Dermis lymphatic vessel endothelial cell (primary cell): ENCODE measurements around the gene BEST4. TPM values are rescaled to one million over a fixed set of nuclear protein-coding genes. Genes with fewer than 3 reads are reported as not detected.

Experiments used
- total RNA-seq: library from RNA; depleted of rRNA; stranded (reverse); fragments of >200 nt; gene quantifications from 2 replicates; pipeline ENCODE4 v1.2.1, GENCODE V29; 2014

BEST4 gene
- total RNA-seq: 0.09 TPM in 1 of 2 replicates, not detected in the other

DNA sequence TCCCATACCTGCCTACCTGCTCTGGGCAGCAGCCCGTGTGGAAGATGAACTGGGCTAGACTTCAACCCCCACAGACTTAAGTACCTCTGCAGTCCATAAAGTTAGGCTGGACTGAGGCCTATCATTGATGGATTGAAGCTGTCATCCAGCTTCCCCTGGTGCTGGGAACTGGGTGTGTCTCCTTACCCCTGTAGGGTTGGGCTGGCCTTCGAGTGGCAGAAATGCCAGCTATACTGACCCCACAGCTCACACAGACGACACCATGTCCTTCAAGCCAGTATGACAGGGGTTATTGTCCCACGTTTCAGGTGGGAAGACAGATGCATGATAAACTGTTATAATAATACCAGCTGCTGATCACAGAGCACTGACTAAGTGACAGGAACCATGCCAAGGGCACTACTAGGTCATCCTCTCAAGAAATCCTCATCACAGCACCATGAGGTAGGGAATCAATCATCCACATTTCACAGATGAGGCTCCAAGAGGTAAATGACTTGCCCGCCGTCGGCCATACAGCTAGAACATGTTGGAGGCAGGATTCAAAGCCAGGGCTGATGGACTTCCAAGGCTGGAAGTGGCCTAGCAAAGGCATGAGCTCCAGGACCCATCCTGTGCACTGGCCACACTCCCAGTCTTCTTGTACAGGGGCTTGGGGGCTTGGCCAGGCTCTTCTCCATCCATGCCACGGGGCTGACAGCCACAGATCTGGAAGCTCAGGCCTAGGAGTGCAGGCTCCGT, at the start of gene BEST4:
Gene BEST4, minus strand, starts transcription at position 51 of the 741 bp plus-strand sequence. CDS start 465 bp downstream, outside the sequence.

DNA sequence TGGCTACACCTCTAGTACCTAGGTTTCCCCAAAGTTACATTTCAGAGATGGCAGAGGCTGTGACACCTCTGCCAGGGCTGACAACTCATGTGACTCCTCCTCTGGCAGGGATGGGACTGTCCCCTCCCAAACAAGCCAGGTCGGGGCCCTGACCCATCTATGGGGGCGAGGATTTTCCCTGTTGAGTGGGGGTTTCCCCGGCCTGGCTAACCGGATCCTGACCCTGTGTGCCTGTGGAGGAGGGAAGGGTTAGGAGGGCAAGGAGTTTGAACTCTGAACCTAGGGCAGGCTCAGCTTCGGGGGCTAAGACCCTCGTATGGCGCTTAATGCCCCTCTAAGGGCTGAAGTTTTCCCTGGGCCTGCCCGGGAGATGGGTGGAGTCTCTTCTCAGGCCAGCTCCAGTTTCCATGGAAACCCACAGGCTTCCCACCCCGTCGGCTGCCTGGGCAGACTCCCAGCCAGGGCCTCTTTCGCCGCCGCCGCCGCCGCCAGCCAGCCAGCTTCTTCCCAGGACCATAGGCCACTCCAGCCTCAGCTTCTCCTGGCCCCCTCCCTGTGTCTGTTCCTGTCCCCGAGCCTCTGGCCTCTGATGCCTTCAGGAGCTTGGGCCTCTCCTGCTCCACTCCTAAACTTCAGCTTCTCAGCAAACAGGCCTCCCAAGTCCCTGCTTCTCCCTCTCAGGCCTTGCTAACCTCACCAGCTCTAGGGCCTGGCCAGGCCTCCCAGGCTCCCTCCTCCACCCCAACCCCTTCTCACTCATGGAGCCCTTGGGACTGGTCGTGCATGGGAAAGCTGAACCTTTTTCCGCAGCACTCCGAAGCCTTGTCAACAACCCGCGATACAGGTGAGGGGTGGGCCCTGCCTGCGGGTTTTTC, 20.3 kb upstream of the BEST4 start, which contains the start of gene BTBD19:
Gene BTBD19, plus strand, starts transcription at position 461 of the 875 bp plus-strand sequence. Its CDS starts 298 bp downstream, at position 759.

DNA sequence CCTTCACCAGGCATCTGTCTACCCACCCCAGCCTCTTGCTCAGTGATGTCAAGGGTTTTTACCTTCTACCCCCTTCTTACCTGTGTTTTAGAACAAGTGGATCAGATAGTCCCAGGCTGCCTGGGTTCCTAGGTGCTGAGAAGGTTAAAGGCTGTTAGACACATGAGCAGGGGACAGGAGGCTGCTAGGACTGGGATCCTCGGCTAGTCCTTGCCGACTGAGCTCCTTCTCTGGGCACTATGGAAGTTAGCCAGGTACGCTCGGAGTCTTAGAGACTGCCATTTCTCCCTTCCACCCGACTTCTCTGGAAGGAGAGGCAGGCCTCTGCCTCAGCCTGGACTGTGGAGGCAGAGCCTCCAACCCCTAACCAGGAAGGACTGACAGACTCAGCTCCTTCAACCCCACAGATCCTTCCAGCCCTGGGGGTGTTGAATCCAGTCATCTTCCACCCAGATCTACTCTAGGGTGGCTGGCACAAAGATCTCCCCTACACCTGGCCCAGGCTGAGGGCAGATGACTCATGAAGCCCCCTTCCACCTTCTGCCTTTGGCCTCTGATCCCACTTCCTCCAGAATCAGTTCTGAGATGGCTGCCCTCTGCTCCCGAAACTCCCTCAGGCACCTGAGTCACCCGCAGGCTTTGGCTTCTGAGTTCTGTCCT, 18.9 kb upstream of the BEST4 start, which contains the start of gene DYNLT4:
Gene DYNLT4, minus strand, starts transcription at position 648 of the 660 bp plus-strand sequence. CDS start 683 bp downstream, outside the sequence.

DNA sequence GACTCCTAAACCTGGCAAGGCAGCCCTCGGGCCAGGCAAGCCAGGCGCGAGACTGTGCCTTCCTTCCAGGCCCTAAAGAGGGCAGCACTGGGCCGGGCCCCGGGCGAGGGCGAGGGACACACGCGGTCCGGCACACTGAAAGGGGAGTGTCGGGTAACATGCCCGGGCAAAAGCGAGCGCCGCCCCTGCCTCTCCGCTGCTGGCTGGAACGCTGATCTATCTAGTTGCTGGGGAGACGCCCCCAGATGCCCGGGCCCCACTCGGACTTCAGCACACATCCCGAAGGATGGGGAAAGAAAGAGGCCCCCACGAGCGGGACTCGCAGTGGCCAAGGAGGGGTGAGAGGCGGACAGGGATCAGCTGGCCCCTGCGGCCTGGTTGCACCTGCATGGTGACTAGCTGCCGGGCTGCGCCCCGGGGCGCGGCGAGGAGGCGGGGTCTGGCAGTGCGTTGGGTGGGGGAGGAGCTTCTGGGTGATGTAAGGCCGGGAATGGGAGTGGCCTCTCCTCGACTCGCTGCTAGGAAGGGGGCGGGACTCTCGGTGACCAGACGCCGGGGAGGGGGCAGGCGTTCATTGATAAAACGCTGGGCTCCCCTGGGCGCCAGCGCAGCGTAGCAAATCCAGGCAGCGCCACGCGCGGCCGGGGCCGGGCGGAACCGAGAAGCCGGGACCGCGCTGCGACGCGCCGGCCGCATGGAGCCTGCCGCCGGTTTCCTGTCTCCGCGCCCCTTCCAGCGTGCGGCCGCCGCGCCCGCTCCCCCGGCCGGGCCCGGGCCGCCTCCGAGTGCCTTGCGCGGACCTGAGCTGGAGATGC, 12.0 kb upstream of the BEST4 start, which contains the start of gene PLK3:
Gene PLK3, plus strand, starts transcription at position 608 of the 815 bp plus-strand sequence. Its CDS starts 87 bp downstream, at position 695.

DNA sequence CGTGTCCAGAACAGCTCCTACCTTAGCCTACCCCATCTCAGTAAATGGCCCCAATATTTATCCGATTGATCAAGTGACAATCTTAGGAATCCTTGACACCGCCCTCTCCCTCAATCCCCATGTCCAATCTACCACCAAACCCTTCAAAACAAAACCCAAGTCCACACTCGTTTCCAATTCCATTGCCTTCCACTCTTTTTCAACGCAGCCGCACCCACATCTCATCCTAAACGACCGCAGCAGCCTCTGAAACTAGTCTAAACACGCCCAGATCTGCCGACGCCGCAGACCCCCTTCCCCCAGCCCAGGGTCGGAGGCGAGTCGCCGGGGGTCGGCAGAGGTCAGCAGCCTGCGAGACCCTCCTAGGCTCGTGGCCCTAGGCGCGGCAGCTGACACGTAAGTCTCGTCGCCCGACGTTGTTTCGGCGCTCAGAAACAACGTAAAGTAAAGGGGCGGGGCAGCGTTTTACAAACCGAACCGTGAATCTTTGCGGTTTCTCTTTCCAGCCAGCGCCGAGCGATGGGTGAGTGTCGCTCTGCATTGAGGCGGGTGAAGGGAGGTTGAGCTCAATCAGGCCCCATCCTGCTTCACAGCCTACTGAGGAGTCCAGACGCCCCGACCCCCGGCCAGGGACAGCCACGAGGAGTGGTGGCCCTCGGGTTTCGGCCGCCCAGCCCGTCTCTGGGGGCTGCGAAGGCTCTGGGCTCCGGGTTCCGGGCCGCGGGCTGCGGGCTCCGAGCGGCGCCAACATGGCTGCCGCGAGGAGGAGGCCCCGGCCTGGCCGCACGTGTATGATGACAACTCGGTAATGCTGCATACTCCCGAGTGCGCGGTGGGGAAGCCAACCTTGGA, 12.7 kb downstream of the BEST4 start, which contains the start of gene RPS8:
Gene RPS8, plus strand, starts transcription at position 463 of the 852 bp plus-strand sequence. Its CDS starts 57 bp downstream, at position 520.

DNA sequence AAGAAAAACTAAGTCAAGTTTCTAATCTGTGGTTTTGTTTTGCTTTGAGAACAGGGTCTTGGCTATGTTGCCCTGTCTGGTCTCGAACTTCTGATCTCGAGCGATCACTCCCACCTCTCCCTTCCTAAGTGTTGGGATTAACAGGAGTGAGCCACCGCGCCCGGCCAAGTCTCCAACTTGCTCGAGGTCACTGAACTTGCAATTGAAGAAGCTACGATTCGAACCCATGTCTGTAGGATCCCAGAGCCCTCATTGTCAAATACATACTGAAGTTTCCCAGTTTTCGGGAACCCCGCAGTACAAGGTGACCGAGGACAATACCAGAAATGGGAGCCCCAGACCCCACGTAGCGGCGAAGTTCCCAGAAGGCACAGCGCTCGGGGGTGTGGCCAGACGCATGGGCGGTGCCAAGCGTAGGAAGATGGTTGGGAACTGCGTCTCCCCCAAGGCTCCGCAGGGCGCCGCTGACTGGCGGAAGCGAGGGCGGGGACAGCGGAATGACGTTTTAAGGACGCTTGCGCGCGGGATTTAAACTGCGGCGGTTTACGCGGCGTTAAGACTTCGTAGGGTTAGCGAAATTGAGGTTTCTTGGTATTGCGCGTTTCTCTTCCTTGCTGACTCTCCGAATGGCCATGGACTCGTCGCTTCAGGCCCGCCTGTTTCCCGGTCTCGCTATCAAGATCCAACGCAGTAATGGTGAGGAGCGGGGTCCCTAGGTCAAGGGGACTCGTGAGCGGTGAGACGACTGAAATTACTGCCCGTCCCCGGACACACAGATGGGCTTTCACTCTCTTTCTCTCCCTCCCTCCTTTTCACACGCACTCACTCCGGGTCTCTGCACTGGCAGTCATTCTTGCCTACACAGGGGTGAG, 48.4 kb downstream of the BEST4 start, which contains the start of gene KIF2C:
Gene KIF2C, plus strand, starts transcription at position 531 of the 872 bp plus-strand sequence. Its CDS starts 96 bp downstream, at position 627.

Other genes starting within 250 kb of the BEST4 start
- gene TMEM53, start 113.7 kb downstream of the BEST4 start, total RNA-seq: 5.3 and 6.2 TPM in 2 replicates
- not detected in 2 replicates for gene ARMH1, start 113.5 kb downstream of the BEST4 start, total RNA-seq
- gene RNU5D-1, start 57.0 kb downstream of the BEST4 start, total RNA-seq: not detected in 2 replicates
- 4.7 and 5.2 TPM in 2 replicates for gene KIF2C, start 48.3 kb downstream of the BEST4 start, total RNA-seq
- gene RPS8, start 12.6 kb downstream of the BEST4 start, total RNA-seq: 1,932 and 2,076 TPM in 2 replicates
- 13.4 and 20.0 TPM in 2 replicates for gene PLK3, start 12.2 kb upstream of the BEST4 start, total RNA-seq
- 0.26 and 2.2 TPM in 2 replicates for gene DYNLT4, start 19.2 kb upstream of the BEST4 start, total RNA-seq
- gene BTBD19, start 20.4 kb upstream of the BEST4 start, total RNA-seq: 4.2 and 6.2 TPM in 2 replicates
- 0.09 TPM in 1 of 2 replicates, not detected in the other for gene PTCH2, start 55.1 kb upstream of the BEST4 start, total RNA-seq
- gene EIF2B3, start 198.4 kb upstream of the BEST4 start, total RNA-seq: 10.2 and 15.0 TPM in 2 replicates
- gene HECTD3, start 223.2 kb upstream of the BEST4 start, total RNA-seq: 17.7 and 18.3 TPM in 2 replicates
- gene UROD, start 224.1 kb upstream of the BEST4 start, total RNA-seq: 191 and 239 TPM in 2 replicates